BE2C (cell line): Measurements from ENCODE around the gene CPLANE2.

ENCODE experiments used
- DNase-seq: peaks from one replicate; pipeline ENCODE4 v3.0.0-alpha.2; 2020
- H3K27me3 ChIP-seq: fragments of 250-450 bp; sonication (Bioruptor Pico); 2 replicates; pipeline ENCODE4 v1.5.1; 2020; ENCODE audit warnings: mild to moderate bottlenecking
- H3K36me3 ChIP-seq: fragments of 250-450 bp; sonication (Bioruptor Pico); 2 replicates; pipeline ENCODE4 v1.5.1; 2020; ENCODE audit warnings: mild to moderate bottlenecking
- H3K4me1 ChIP-seq: fragments of 250-450 bp; sonication (Bioruptor Pico); 2 replicates; pipeline ENCODE4 v1.5.1; 2020
- H3K4me3 ChIP-seq: 2 replicates; pipeline ENCODE4 v1.5.1; 2011; ENCODE audit warnings: low read depth, low read length
- H3K9me3 ChIP-seq: fragments of 250-450 bp; sonication (Bioruptor Pico); 2 replicates; pipeline ENCODE4 v1.5.1; 2020
- TF ChIP-seq, protein P1 (sequence below): IDR thresholded peaks from 2 replicates; pipeline ENCODE4 v1.5.1; 2012; ENCODE audit warnings: mild to moderate bottlenecking, low read depth, low read length

The CPLANE2 gene

DNA sequence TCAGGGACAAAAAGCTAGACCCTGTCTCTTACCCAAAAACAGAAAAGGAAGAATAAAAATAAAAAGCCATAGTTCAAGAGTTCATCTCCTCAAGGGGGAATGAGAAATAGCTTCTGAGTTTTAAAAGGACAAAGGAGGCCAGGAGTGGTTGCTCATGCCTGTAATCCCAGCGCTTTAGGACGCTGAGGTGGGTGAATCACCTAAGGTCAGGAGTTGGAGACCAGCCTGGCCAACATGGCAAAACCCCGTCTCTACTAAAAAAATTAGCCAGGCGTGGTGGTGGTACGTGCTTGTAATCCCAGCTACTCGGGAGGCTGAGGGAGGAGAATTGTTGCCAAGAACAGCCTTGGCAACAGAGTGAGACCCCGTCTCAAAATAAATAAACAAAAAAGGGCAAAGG is 38.6 kb upstream of the CPLANE2 start:
- Histone ChIP-seq H3K36me3 (no peaks in the 10 kb centered on the region), H3K27me3 (no peaks in the 10 kb centered on the region), H3K9me3 (no peaks in the 10 kb centered on the region), H3K4me1 (no peaks in the 10 kb centered on the region), H3K4me3 (no peak overlapping the region)
- TF ChIP-seq, protein P1, sequence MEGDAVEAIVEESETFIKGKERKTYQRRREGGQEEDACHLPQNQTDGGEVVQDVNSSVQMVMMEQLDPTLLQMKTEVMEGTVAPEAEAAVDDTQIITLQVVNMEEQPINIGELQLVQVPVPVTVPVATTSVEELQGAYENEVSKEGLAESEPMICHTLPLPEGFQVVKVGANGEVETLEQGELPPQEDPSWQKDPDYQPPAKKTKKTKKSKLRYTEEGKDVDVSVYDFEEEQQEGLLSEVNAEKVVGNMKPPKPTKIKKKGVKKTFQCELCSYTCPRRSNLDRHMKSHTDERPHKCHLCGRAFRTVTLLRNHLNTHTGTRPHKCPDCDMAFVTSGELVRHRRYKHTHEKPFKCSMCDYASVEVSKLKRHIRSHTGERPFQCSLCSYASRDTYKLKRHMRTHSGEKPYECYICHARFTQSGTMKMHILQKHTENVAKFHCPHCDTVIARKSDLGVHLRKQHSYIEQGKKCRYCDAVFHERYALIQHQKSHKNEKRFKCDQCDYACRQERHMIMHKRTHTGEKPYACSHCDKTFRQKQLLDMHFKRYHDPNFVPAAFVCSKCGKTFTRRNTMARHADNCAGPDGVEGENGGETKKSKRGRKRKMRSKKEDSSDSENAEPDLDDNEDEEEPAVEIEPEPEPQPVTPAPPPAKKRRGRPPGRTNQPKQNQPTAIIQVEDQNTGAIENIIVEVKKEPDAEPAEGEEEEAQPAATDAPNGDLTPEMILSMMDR: no peak
- DNase-seq: no peak

DNA sequence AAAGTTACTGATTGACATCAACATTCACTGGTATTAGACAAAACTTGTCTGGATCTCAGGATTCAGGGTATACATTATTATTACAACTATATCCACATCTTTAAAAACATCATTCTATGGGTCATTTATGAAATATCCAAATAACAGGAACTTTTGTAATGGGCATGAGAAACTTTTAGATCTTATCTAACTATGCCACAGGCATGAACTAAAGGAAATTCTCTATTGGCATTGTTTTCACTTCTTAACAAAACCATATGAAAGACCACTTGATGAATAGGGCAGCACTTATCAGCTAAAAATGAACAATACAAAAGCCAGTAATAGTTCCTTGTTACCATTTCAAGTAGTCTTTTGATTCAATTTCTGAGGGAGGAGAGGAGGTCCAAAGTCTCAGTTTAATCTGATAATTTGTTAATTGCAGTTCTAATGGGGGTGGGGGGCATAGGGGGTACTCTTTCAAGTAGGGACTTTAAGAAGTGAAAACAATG is 30.8 kb upstream of the CPLANE2 start:
- DNase-seq: no peak
- TF ChIP-seq, protein P1: no peak
- H3K4me3 ChIP-seq: no peak overlapping the region

DNA sequence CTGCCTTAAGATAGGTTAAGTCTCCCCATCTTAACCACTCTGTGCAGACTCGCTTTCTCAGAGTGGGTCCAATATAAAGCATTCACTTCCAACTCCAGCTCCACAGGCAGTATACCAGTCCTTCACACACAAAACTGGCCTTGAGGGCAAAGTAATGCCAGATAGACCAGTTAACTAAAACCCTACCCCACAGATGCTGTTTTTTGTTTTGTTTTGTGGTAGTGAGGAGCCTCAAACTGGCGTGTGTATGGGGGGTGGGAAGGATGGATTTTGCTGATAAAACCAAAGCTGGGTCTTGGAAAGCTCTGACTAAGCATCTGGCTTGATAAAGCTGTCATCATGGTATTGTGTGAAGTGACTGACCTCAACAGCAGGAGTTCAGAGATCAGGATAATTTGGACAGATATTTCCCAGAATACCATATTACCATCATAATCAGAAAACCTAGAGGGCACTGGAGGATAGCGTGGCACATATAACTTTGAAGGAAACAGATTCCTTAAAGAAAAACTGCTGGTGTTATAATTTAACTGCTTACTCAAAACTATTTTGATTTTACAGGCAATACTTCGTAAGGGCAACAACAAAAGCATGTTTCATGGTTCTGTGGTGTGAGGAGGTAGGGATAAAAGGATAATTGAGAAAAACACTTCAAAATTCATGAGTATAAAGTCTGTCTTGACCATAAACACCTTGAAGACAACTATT is 29.6 kb upstream of the CPLANE2 start:
- TF ChIP-seq, protein P1: no peak
- H3K4me1 ChIP-seq: peaks cover 6% of the 10 kb centered on the region; the same call in 1 of the 2 replicates
- no peaks in the 10 kb centered on the region for H3K9me3 ChIP-seq
- H3K27me3 ChIP-seq: no peaks in the 10 kb centered on the region
- no peaks in the 10 kb centered on the region; the same call in 1 of the 2 replicates for H3K36me3 ChIP-seq
- no peak overlapping the region for H3K4me3 ChIP-seq
- DNase-seq: peak; percentile 55

More for the DNA sequence above, 30.8 kb upstream of the CPLANE2 start:
- Histone ChIP-seq H3K9me3 (no peaks in the 10 kb centered on the region), H3K36me3 (no peaks in the 10 kb centered on the region; the same call in 1 of the 2 replicates), H3K4me1 (peaks cover 6% of the 10 kb centered on the region; the same call in 1 of the 2 replicates), H3K27me3 (no peaks in the 10 kb centered on the region)

DNA sequence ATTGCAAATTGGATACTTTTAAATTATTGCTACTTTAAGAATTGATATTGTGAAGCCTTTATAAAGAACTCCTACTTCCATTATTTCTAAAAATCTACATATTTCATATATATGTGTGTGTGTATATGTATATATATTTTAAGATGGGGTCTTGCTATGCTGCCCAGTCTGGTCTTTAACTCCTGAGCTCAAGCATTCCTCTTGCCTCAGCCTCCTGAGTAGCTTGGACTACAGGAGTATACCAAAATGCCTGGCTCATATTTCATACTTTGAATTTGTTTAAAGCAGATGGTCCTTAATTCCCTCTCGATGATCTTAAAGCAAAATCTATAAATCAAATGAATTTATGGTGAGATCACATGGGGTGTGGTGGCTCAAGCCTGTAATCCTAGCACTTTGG is 25.1 kb upstream of the CPLANE2 start:
- no peaks in the 10 kb centered on the region for H3K9me3 ChIP-seq

DNA sequence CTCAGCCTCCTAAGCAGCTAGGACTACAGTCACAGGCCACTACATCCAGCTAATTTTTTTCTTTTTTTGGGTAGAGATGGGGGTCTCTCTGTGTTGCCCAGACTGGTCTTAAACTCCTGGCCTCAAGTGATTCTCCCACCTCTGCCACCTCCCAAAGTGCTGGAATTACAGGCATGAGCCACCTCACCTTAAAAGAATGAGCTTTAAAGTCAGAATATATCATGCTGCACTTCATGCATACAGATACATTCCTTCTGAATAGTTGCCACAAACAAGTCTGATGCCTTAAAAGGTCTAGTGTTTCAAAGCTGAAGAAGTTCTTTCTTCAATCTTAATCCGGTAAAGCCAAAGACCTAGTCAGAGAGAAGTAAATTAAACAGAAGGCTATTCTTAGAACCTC is 23.8 kb upstream of the CPLANE2 start:
- Histone ChIP-seq H3K36me3 (no peaks in the 10 kb centered on the region; the same call in 1 of the 2 replicates), H3K9me3 (no peaks in the 10 kb centered on the region), H3K27me3 (no peaks in the 10 kb centered on the region), H3K4me1 (peaks cover 2% of the 10 kb centered on the region; the same call in 1 of the 2 replicates), H3K4me3 (no peak overlapping the region)
- no peak for DNase-seq
- TF ChIP-seq, protein P1: no peak

More for the DNA sequence above, 25.1 kb upstream of the CPLANE2 start:
- peaks cover 4% of the 10 kb centered on the region; the same call in 1 of the 2 replicates for H3K4me1 ChIP-seq
- TF ChIP-seq, protein P1: no peak
- no peak for DNase-seq
- H3K4me3 ChIP-seq: no peak overlapping the region
- no peaks in the 10 kb centered on the region for H3K27me3 ChIP-seq
- no peaks in the 10 kb centered on the region; the same call in 1 of the 2 replicates for H3K36me3 ChIP-seq

DNA sequence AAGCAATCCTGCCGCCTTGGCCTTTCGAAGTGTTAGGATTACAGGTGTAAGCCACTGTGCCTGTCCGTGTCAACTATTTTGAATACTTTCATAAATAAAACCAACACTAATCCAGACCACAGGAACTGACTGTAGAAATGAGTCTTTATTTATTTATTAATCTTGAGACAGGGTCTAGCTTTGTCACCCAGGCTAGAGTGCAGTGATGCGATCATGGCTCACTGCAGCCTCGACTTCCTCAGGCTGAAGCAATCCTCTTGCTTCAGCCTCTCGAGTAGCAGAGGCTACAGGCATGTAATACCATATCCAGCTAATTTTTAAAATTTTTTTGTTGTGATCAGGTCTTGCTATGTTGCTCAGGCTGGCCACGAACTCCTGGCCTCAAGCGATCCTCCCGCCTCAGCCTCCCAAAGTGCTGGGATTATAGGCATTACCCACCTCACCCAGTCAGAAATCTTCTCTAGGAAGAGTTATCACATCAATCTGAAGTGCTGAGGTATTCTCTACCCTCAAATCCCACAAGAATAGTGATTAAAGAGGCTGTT is 21.7 kb upstream of the CPLANE2 start:
- DNase-seq: no peak
- H3K36me3 ChIP-seq: no peaks in the 10 kb centered on the region; the same call in 1 of the 2 replicates
- TF ChIP-seq, protein P1: no peak

More for the DNA sequence above, 21.7 kb upstream of the CPLANE2 start:
- H3K4me1 ChIP-seq: peaks cover 13% of the 10 kb centered on the region
- H3K4me3 ChIP-seq: no peak overlapping the region
- H3K9me3 ChIP-seq: no peaks in the 10 kb centered on the region
- H3K27me3 ChIP-seq: no peaks in the 10 kb centered on the region
